GM12801 (cell line): ENCODE results near the gene RPS15.

Source experiments
- CTCF ChIP-seq: IDR thresholded peaks from one replicate; pipeline ENCODE4 v1.5.1; 2011; ENCODE audit warnings: control low read depth; ENCODE audit not compliant: insufficient read length; ENCODE audit errors: extremely low read depth

RPS15 gene

GRCh38 chr19:1438035-1438932 lies at the start of gene RPS15:
Gene RPS15, plus strand, starts transcription at chr19:1438396. Its CDS starts 30 bp downstream, at chr19:1438426.
- no peak for TF ChIP-seq CTCF

- TF ChIP-seq CTCF: no peak
Observed at GRCh38 chr19:1388637-1389026, 49.6 kb upstream of the RPS15 start.

- no peak for TF ChIP-seq CTCF
Observed at GRCh38 chr19:1389033-1389940, 48.9 kb upstream of the RPS15 start.

- TF ChIP-seq CTCF: no peak
Observed at GRCh38 chr19:1390890-1391423, 47.2 kb upstream of the RPS15 start.

- TF ChIP-seq CTCF: no peak
Observed at GRCh38 chr19:1392407-1392806, 45.8 kb upstream of the RPS15 start.

GRCh38 chr19:1392939-1393530 lies 45.2 kb upstream of the RPS15 start:
- TF ChIP-seq CTCF: no peak

GRCh38 chr19:1393841-1394240 lies 44.4 kb upstream of the RPS15 start:
- no peak for TF ChIP-seq CTCF
